22Rv1 (cell line): ENCODE data around the gene SDK1.

Source experiments
- CTCF ChIP-seq: fragments of 450-650 bp; IDR thresholded peaks from 2 replicates; pipeline ENCODE4 v1.5.1; 2017; ENCODE audit warnings: mild to moderate bottlenecking
- ZFX ChIP-seq: fragments of 450-650 bp; IDR thresholded peaks from 2 replicates; pipeline ENCODE4 v1.6.1; 2017; ENCODE audit warnings: antibody characterized with exemption, borderline replicate concordance

GRCh38 chr7:3951316-3952055, 650.4 kb downstream of the SDK1 start:
- TF ChIP-seq CTCF, result no peak
- TF ChIP-seq ZFX, result no peak
